Common myeloid progenitor, CD34-positive (primary cell): ENCODE results near the gene NOPCHAP1.

Experiments
- CTCF ChIA-PET: fragments of 350-600 bp; sonication (Branson Sonifier 250); formaldehyde crosslinking; loops from one replicate; lab custom pipeline; 2021; ENCODE audit warnings: antibody characterized with exemption; lab: Charles Lee
- POLR2A ChIA-PET: fragments of 350-600 bp; sonication (Branson Sonifier 250); formaldehyde crosslinking; loops from one replicate; lab custom pipeline; 2021; ENCODE audit warnings: antibody characterized with exemption; lab: Charles Lee
- DNase-seq, 3 donors: peaks; one replicate each; pipeline versions ENCODE4 v3.0.0 to v3.0.0-alpha.2; 2013
- H3K27ac ChIP-seq, 2 experiments: 1 replicate in 1 of 2; 2 replicates in 1 of 2; pipeline ENCODE4 v1.7.0; 2013; ENCODE audit warnings: inconsistent platforms in 2 of 2, low read length in 2 of 2, mild to moderate bottlenecking in 2 of 2, low read depth in 1 of 2, moderate library complexity in 1 of 2; ENCODE audit not compliant: severe bottlenecking in 2 of 2, insufficient read depth in 1 of 2, poor library complexity in 1 of 2
- H3K27me3 ChIP-seq, 5 experiments: replicated peaks in 2 of 5; 1 replicate in 3 of 5; 2 replicates in 2 of 5; pipeline versions ENCODE4 v1.6.1 to v1.7.0; 2013; ENCODE audit warnings: low read length in 4 of 5, mild to moderate bottlenecking in 2 of 5, moderate library complexity in 2 of 5, inconsistent platforms in 1 of 5; ENCODE audit not compliant: insufficient read depth in 5 of 5, control insufficient read depth in 4 of 5
- H3K36me3 ChIP-seq, 4 experiments: 1 replicate in 2 of 4; 2 replicates in 2 of 4; pipeline versions ENCODE4 v1.6.1 to v1.7.0; 2013; ENCODE audit warnings: low read length in 3 of 4, control low read depth in 1 of 4, mild to moderate bottlenecking in 1 of 4; ENCODE audit not compliant: control insufficient read depth in 4 of 4, insufficient read depth in 4 of 4
- H3K4me1 ChIP-seq, 4 experiments: 1 replicate in 3 of 4; 2 replicates in 1 of 4; pipeline versions ENCODE4 v1.6.1 to v1.7.1; 2013; ENCODE audit warnings: low read length in 3 of 4, mild to moderate bottlenecking in 3 of 4, control low read depth in 1 of 4, inconsistent platforms in 1 of 4, moderate library complexity in 1 of 4; ENCODE audit not compliant: control insufficient read depth in 4 of 4, insufficient read depth in 4 of 4; ENCODE audit errors: control extremely low read depth in 1 of 4
- H3K4me3 ChIP-seq, 7 experiments: 1 replicate in 4 of 7; 2 replicates in 3 of 7; pipeline versions ENCODE4 v1.5.1 to v1.7.0; 2013; ENCODE audit warnings: mild to moderate bottlenecking in 7 of 7, low read length in 6 of 7, moderate library complexity in 6 of 7, inconsistent platforms in 2 of 7, low read depth in 2 of 7, control low read depth in 1 of 7; ENCODE audit not compliant: insufficient read depth in 4 of 7, control insufficient read depth in 1 of 7; ENCODE audit errors: extremely low read depth in 1 of 7
- H3K9me3 ChIP-seq, 5 experiments: 1 replicate in 4 of 5; 2 replicates in 1 of 5; pipeline versions ENCODE4 v1.6.1 to v1.7.1; 2013; ENCODE audit warnings: low read length in 4 of 5, mild to moderate bottlenecking in 2 of 5, inconsistent platforms in 1 of 5, low read depth in 1 of 5, moderate library complexity in 1 of 5; ENCODE audit not compliant: control insufficient read depth in 4 of 5, insufficient read depth in 2 of 5; ENCODE audit errors: control extremely low read depth in 1 of 5
- WGBS: methylation state at CpG from one replicate; pipeline ENCODE4 v1.1.5; 2013; ENCODE audit not compliant: insufficient coverage; 5-methylcytosine and 5-hydroxymethylcytosine counted together

The NOPCHAP1 gene

DNA sequence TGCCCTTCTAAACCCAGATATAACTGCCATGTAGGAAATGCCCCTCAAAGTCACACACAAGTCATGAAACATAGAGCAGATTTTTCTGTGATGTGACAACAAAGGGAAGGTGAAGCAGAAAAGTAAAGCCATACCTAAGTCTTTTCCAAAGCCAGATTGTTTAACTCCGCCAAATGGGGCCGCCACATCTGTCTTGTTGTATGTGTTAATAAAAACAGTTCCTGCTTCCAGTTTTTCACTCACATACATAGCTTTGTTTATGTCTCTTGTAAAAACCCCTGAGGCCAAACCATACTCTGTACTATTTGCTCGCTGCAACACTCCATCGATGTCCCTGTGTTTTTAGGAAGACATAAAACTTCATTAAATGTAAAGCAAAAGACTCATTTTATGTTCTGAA, 40.3 kb downstream of the NOPCHAP1 start:
- ChIA-PET CTCF (interaction anchor here (0.8 to 1.0 kb wide), 2 partner anchors 13 to 203 kb away, joined by 3 read pairs; no protein-coding TSS in a partner anchor), POLR2A (interaction anchor here (0.6 kb wide), 1 partner anchor 1844 kb away, joined by 4 read pairs; no protein-coding TSS in a partner anchor)
- H3K27me3 ChIP-seq = no peaks in the 10 kb centered on the region
- no peaks in the 10 kb centered on the region for H3K36me3 ChIP-seq
- H3K4me3 ChIP-seq = no peak overlapping the region
- no peak overlapping the region for H3K27ac ChIP-seq
- DNase-seq = no peak
- H3K4me1 ChIP-seq = peaks cover 0 to 9% (median 2%) of the 10 kb centered on the region in 4 experiments
- no peaks in the 10 kb centered on the region for H3K9me3 ChIP-seq
- WGBS = no CpG with 5 or more reads among the region's 4 CpGs

DNA sequence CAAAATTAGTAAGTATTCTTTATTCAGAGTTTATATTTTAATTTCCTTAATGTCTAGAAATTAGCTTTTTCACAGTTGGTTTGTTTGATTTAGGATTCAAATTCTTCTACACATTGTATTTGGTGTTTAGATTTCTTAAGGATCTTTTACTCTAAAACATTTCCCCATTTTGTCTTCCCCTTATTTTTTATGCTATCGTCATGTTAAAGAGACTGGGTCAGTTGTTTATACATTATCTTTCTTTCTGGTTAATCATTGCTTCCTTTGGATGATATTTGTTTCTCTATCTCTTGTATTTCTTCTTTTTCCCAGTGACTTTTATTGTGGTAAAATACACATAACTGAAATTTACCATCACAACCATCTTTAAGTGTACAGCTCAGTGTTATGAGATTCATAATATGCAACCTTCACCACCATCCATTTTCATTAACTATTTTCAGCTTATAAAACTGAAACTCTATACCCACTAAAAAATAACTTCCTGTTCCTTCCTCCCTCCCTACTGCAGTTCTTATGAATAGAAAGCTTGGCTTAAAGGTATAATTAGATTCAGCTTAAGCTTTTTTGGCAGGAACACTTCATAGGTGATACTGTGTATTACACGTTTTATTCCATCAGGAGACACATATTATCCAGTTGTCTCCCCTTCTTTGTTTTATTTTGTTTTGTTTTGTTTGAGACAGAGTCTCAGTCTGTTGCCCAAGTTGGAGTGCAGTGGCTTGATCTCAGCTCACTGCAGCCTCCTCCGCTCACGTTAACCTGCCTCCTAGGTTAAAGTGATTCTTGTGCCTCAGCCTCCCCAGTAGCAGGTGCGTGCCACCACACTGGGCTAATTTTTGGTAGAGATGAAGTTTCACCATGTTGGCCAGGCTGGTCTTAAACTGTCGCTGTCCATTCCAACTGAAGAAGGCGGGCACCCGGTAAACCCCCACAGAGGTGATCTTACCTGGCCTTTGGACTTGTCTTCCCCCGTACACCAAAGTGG, 45.0 kb downstream of the NOPCHAP1 start:
- 96% methylated on average over 7 of the region's 9 CpGs for WGBS
- peak overlapping the region in 1 of 2 experiments; percentile 44 for H3K27ac ChIP-seq
- no peaks in the 10 kb centered on the region for H3K9me3 ChIP-seq
- peaks cover 0 to 9% (median 3%) of the 10 kb centered on the region in 4 experiments for H3K4me1 ChIP-seq
- CTCF ChIA-PET = interaction anchor here (1.0 kb wide), 1 partner anchor 33 kb away, joined by 4 read pairs; no protein-coding TSS in a partner anchor
- no peaks in the 10 kb centered on the region for H3K36me3 ChIP-seq
- peak in 2 of 3 donors; percentile 13 to 35 for DNase-seq
- peak overlapping the region in 1 of 7 experiments; percentile 7 for H3K4me3 ChIP-seq
- POLR2A ChIA-PET = no interaction called here
- H3K27me3 ChIP-seq = no peaks in the 10 kb centered on the region

DNA sequence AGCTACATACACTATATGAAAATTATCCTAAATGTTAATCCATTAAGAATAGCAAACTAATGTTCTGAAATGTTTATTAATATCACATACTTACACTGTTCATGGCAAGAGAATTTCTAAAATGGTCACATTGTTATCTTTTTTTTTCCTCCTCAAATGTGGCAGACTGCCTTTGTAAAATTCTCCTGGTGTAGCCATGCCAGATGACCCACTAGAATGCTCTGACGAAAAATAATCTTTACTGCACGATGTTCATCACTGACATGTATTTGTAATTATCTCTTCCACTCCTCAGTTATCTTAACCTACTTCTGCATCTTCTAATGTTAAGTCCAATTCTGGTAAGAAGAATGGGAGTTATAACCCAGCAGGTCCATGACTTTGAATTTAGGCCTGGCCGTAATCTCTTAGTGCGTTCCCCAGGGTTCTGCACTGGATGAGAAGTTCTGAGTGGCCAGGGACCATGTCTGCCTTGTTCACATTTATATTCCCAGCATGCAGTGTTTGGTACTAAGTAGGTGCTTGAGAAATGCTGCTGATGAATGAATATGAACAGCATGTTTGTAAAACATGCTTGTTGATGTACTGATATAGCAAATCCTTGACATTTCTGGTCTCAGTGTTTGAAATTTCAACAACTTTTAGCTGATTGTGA, 46.7 kb downstream of the NOPCHAP1 start:
- no peak overlapping the region for H3K27ac ChIP-seq
- H3K36me3 ChIP-seq = no peaks in the 10 kb centered on the region
- DNase-seq = no peak
- H3K9me3 ChIP-seq = no peaks in the 10 kb centered on the region
- peaks cover 0 to 9% (median 3%) of the 10 kb centered on the region in 4 experiments for H3K4me1 ChIP-seq
- H3K27me3 ChIP-seq = no peaks in the 10 kb centered on the region
- CTCF ChIA-PET = interaction anchor here (1.1 to 1.3 kb wide), 2 partner anchors 12 to 20 kb away, joined by 3 read pairs; no protein-coding TSS in a partner anchor
- WGBS = 100% methylated on average over 4 of the region's 4 CpGs
- POLR2A ChIA-PET = no interaction called here
- H3K4me3 ChIP-seq = no peak overlapping the region

DNA sequence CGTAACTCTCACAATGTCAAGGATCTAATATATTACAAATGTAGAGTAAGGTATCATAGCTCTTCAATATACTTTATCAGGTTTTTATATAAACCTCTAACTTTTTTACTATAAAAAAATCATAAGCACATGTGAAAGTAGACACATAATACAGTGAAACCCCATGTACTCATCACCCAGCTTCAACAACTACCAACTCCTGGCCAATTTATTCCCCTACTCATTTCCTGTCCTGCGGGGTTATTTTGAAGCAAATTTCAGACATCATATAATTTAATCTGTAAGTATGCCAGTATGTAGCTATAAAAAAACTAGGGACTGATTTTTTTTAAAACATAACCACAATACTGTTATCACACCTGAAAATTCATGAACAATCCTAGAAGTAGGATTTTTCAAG, 47.7 kb downstream of the NOPCHAP1 start:
- DNase-seq = peak in 2 of 3 donors; percentile 25 to 44
- H3K27me3 ChIP-seq = no peaks in the 10 kb centered on the region
- ChIA-PET POLR2A (no interaction called here), CTCF (interaction anchor here (1.2 to 1.3 kb wide), 2 partner anchors 10 to 19 kb away, joined by 3 read pairs; no protein-coding TSS in a partner anchor)
- peaks cover 0 to 9% (median 3%) of the 10 kb centered on the region in 4 experiments for H3K4me1 ChIP-seq
- no peak overlapping the region for H3K4me3 ChIP-seq
- no CpG with 5 or more reads among the region's 2 CpGs for WGBS
- no peaks in the 10 kb centered on the region for H3K36me3 ChIP-seq
- no peaks in the 10 kb centered on the region for H3K9me3 ChIP-seq
- H3K27ac ChIP-seq = no peak overlapping the region
